Measurements from ENCODE around the gene CELF5.
"Not testable (repeated sequence)": the region's sequence is repeated elsewhere in the genome, so short reads cannot be mapped to it uniquely, and the experiment has no call there.

CELF5 gene

GRCh38 chr19:3338541-3339181 lies 114.2 kb downstream of the CELF5 start:
- no peak for DNase-seq (ENCODE audit: low read depth)

GRCh38 chr19:3340340-3340739 lies 115.9 kb downstream of the CELF5 start:
- no peak overlapping the region for H3K4me3 ChIP-seq (ENCODE audit: low read length)
- TF ChIP-seq CTCF (IDR thresholded peaks at IDR 0.05; ENCODE audit: insufficient read depth, low read depth, low read length, missing control alignments) = no peak
- no peak for DNase-seq (ENCODE audit: low read depth)

More at GRCh38 chr19:3338541-3339181, 114.2 kb downstream of the CELF5 start:
- no peak for TF ChIP-seq CTCF (IDR thresholded peaks at IDR 0.05; ENCODE audit: insufficient read depth, low read depth, low read length, missing control alignments)
- no peak overlapping the region for H3K4me3 ChIP-seq (ENCODE audit: low read length)

GRCh38 chr19:3342246-3342645 lies 117.8 kb downstream of the CELF5 start:
- no peak overlapping the region for H3K4me3 ChIP-seq (ENCODE audit: low read length)
- no peak for TF ChIP-seq CTCF (IDR thresholded peaks at IDR 0.05; ENCODE audit: insufficient read depth, low read depth, low read length, missing control alignments)
- DNase-seq (ENCODE audit: low read depth) = no peak

GRCh38 chr19:3342962-3343361 lies 118.5 kb downstream of the CELF5 start:
- H3K4me3 ChIP-seq (ENCODE audit: low read length); DNase-seq (ENCODE audit: low read depth): not testable (repeated sequence)

GRCh38 chr19:3343619-3344502 lies 119.4 kb downstream of the CELF5 start:
- peak overlapping the region; percentile 16 for H3K4me3 ChIP-seq (ENCODE audit: low read length)
- DNase-seq (ENCODE audit: low read depth) = peak; percentile 90
- TF ChIP-seq CTCF (IDR thresholded peaks at IDR 0.05; ENCODE audit: insufficient read depth, low read depth, low read length, missing control alignments) = peak; percentile 14

- H3K4me3 ChIP-seq (ENCODE audit: low read length) = no peak overlapping the region
- no peak for TF ChIP-seq CTCF (IDR thresholded peaks at IDR 0.05; ENCODE audit: insufficient read depth, low read depth, low read length, missing control alignments)
- DNase-seq (ENCODE audit: low read depth) = no peak
Measured at GRCh38 chr19:3344608-3345598, 120.4 kb downstream of the CELF5 start.
